Pancreas (tissue), 10 donors: ENCODE data around the gene DPH5. TPM values are rescaled to one million over a fixed set of nuclear protein-coding genes. Genes with fewer than 3 reads are reported as not detected.

ENCODE experiments used
- ATAC-seq, 4 donors: fragments of 200-7000 bp; cut with Tn5 transposase; one replicate each; pipeline versions ENCODE4 v1.8.0 to v1.9.1; 2020; ENCODE audit warnings: mild to moderate bottlenecking in 4 of 4, moderate library complexity in 4 of 4
- DNase-seq, 6 donors: peaks; one replicate each; pipeline ENCODE4 v3.0.0-alpha.2; 2020
- FAIRE-seq: peaks from 2 replicates; lab custom pipeline; 2012; peaks lifted over from hg19 to GRCh38; lab: Jason Lieb, UNC
- H3K27ac ChIP-seq, 4 donors: fragments of 200-600 bp; sonication (generic); 1 replicate in 3 of 4; 2 replicates in 1 of 4; pipeline versions ENCODE4 v1.5.0 to v1.8.0; 2020
- H3K27me3 ChIP-seq, 4 donors: fragments of 200-600 bp; one replicate each; pipeline ENCODE4 v1.8.0; 2021
- H3K36me3 ChIP-seq, 3 donors: fragments of 200-600 bp; sonication (generic) in 1 of 3; one replicate each; pipeline versions ENCODE4 v1.5.0 to v1.8.0; 2020 to 2021
- H3K4me1 ChIP-seq, 3 donors: fragments of 200-600 bp; one replicate each; pipeline ENCODE4 v1.8.0; 2021
- H3K4me3 ChIP-seq, 4 donors: fragments of 200-600 bp; sonication (generic) in 2 of 4; one replicate each; pipeline versions ENCODE4 v1.5.0 to v1.8.0; 2020 to 2021
- H3K9me3 ChIP-seq, 4 donors: fragments of 200-600 bp; one replicate each; pipeline ENCODE4 v1.8.0; 2021
- CTCF ChIP-seq, 4 donors: fragments of 200-600 bp; sonication (generic) in 3 of 4; IDR thresholded peaks; one replicate each; pipeline versions ENCODE4 v1.5.0 to v1.8.0; 2021; ENCODE audit warnings: antibody characterized with exemption in 4 of 4
- WGBS, 2 donors: extraction: QIAGEN DNeasy Blood & Tissue Kit; methylation state at CpG; one replicate each; pipeline ENCODE4 v1.1.7; 2013; 5-methylcytosine and 5-hydroxymethylcytosine counted together
- intact Hi-C, 3 donors: fragments of 100-400 bp; cut with DNase I; formaldehyde crosslinking; loops; one replicate each; pipeline versions ENCODE4 v1.11.1 to v1.14.2; 2022
- polyA plus RNA-seq, 2 donors: library from polyadenylated mRNA; stranded (reverse); fragments of 200-250 nt; gene quantifications; one replicate each; pipeline ENCODE4 v1.2.3, GENCODE V29; 2013
- total RNA-seq, 6 donors: library from RNA; stranded (reverse); fragmentation: NEBNext Ultra II Directional in 4 of 6; extraction: Animal tissue kit (Norgen Biotek cat#: 25700) in 4 of 6; gene quantifications; one replicate each; pipeline versions ENCODE4 v1.2.1 to v1.2.4, GENCODE V29; 2021 to 2023
- donor health status: healthy with polysubstance abuse.
- donor health status: DM: no; HTN: no; CAD: no; lungs with moderate emphysema.
- donor health status: DM: no; HTN: no; CAD: no.
- donor health status: control.
- donor health status: control.
- donor health status: Bipolar disorder and iron deficiency.
- donor health status: DM: yes; HTN: yes; CAD: no.
- donor health status: DM: no; HTN: no; CAD: no.
- donor health status: DM: no; HTN: no; CAD: no.
- donor health status: DM: yes; HTN: yes; CAD: no.

DPH5 gene
- total and polyA plus RNA-seq, 8 donors = 17.5 to 29.5 (median 24.4) TPM

- WGBS, 2 donors = 96 to 98% methylated on average over 1 of the region's 1 CpG
- FAIRE-seq = no peak
- Histone ChIP-seq H3K27me3 (no peaks in the 10 kb centered on the region), H3K36me3 (peaks cover 0 to 5% (median 4%) of the 10 kb centered on the region in 3 donors), H3K4me1 (no peaks in the 10 kb centered on the region), H3K4me3 (no peak overlapping the region), H3K9me3 (no peaks in the 10 kb centered on the region), H3K27ac (no peak overlapping the region)
- intact Hi-C loops = no loop called here
- no peak for ATAC-seq
- no peak for TF ChIP-seq CTCF (IDR thresholded peaks at IDR 0.05)
- no peak for DNase-seq
Measured at GRCh38 chr1:100971021-100971420, 54.6 kb downstream of the DPH5 start.

GRCh38 chr1:100969327-100969726, 56.3 kb downstream of the DPH5 start:
- 92 to 93% methylated on average over 2 of the region's 2 CpGs for WGBS, 2 donors
- DNase-seq (no peak), FAIRE-seq (no peak), ATAC-seq (no peak)
- Histone ChIP-seq H3K36me3 (peaks cover 0 to 8% (median 0%) of the 10 kb centered on the region in 3 donors), H3K27ac (no peak overlapping the region), H3K4me1 (no peaks in the 10 kb centered on the region), H3K27me3 (no peaks in the 10 kb centered on the region), H3K4me3 (no peak overlapping the region), H3K9me3 (no peaks in the 10 kb centered on the region)
- TF ChIP-seq CTCF (IDR thresholded peaks at IDR 0.05) = no peak
- intact Hi-C loops = no loop called here

DNA sequence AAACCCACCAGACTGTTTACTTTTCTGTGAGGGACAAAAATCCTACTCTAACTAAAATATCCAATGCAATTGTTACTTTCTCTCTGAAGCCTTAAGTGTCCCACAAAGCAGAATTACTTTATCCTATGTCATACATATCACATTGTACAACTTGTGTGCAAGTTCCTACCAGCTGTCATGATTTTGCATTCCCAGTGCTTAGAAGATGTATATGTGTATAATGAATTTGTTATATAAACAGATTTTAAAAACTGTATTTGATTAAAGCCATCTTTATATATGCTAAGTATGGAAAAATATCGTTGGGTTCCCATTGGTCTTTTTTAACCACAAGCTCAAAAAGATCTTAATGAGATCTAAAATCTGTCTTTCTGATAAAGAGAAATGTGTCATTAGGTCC, 57.0 kb downstream of the DPH5 start:
- no peaks in the 10 kb centered on the region for H3K27me3 ChIP-seq
- no peaks in the 10 kb centered on the region for H3K4me1 ChIP-seq
- ATAC-seq (no peak), DNase-seq (no peak), FAIRE-seq (no peak)
- H3K27ac ChIP-seq = no peak overlapping the region
- no peak for TF ChIP-seq CTCF (IDR thresholded peaks at IDR 0.05)
- 69 to 76% methylated on average over 1 of the region's 1 CpG for WGBS, 2 donors
- H3K9me3 ChIP-seq = no peaks in the 10 kb centered on the region
- H3K4me3 ChIP-seq = no peak overlapping the region
- intact Hi-C loops = no loop called here
- H3K36me3 ChIP-seq = peaks cover 0 to 8% (median 0%) of the 10 kb centered on the region in 3 donors

- TF ChIP-seq CTCF (IDR thresholded peaks at IDR 0.05) = no peak
- WGBS, 2 donors = 56 to 75% methylated on average over 1 of the region's 1 CpG
- FAIRE-seq = no peak
Measured at GRCh38 chr1:100960098-100960497, 65.5 kb downstream of the DPH5 start.

DNA sequence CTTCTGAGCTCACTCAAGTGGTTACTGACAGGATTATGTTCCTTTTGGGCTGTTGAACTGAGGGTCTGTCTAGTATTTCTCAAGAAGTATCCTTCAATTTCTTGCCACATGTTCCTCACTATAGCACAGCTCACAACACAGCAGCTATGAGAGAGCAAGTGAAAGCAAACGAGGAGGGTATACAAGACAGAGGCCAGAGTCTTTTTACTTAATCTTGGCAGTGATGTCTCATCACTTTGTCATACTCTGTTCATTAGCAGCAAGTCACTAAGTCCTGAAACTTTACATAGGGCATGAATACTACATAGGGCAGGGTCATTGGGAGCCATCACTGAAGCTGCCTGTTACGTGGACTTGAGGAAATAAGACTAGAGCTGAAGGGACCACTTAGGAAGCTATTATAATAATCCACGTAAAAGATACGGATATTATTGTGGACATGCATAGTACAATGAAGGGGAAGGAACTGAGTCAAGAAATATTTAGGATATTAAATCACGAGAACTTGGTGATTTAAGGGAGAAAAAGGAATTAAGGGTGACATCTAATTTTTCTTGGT, 66.0 kb downstream of the DPH5 start:
- H3K27ac ChIP-seq = no peak overlapping the region
- FAIRE-seq (no peak), ATAC-seq (no peak), DNase-seq (no peak)
- no peaks in the 10 kb centered on the region for H3K27me3 ChIP-seq
- TF ChIP-seq CTCF (IDR thresholded peaks at IDR 0.05) = no peak
- H3K9me3 ChIP-seq = no peaks in the 10 kb centered on the region
- intact Hi-C loops = no loop called here
- H3K4me3 ChIP-seq = no peak overlapping the region
- no peaks in the 10 kb centered on the region for H3K36me3 ChIP-seq
- peaks cover 0 to 6% (median 0%) of the 10 kb centered on the region in 3 donors for H3K4me1 ChIP-seq
- WGBS, 2 donors = 90 to 91% methylated on average over 5 of the region's 5 CpGs

More at GRCh38 chr1:100960098-100960497, 65.5 kb downstream of the DPH5 start:
- Histone ChIP-seq H3K27me3 (no peaks in the 10 kb centered on the region), H3K9me3 (no peaks in the 10 kb centered on the region), H3K36me3 (no peaks in the 10 kb centered on the region), H3K4me1 (peaks cover 0 to 2% (median 0%) of the 10 kb centered on the region in 3 donors), H3K27ac (no peak overlapping the region), H3K4me3 (no peak overlapping the region)
- intact Hi-C loops = no loop called here
- ATAC-seq (no peak), DNase-seq (no peak)
